Chondrocyte (in vitro differentiated cells): ENCODE results near the gene ATP2A2. TPM values are rescaled to one million over a fixed set of nuclear protein-coding genes. Genes with fewer than 3 reads are reported as not detected.
"Not testable (repeated sequence)": the region's sequence is repeated elsewhere in the genome, so short reads cannot be mapped to it uniquely, and the experiment has no call there.

Source experiments
- DNase-seq: peaks from one replicate; pipeline ENCODE4 v3.0.0; 2021; ENCODE audit warnings: mixed read lengths, low spot score
- H3K27ac Mint-ChIP-seq: one replicate; pipeline ENCODE4 v1.8.0; 2021; ENCODE audit warnings: mild to moderate bottlenecking, moderate library complexity, mixed read lengths; ENCODE audit not compliant: unreplicated experiment
- H3K27me3 Mint-ChIP-seq: 2 replicates; pipeline ENCODE4 v1.8.0; 2021; ENCODE audit warnings: low read depth, mixed read lengths
- H3K36me3 Mint-ChIP-seq: 2 replicates; pipeline ENCODE4 v1.8.0; 2021; ENCODE audit warnings: low read depth, mixed read lengths
- H3K4me1 Mint-ChIP-seq: 2 replicates; pipeline ENCODE4 v1.8.0; 2021; ENCODE audit warnings: low read depth, mild to moderate bottlenecking, mixed read lengths
- H3K4me3 Mint-ChIP-seq: one replicate; pipeline ENCODE4 v1.8.0; 2021; ENCODE audit warnings: mild to moderate bottlenecking, moderate library complexity, mixed read lengths; ENCODE audit not compliant: unreplicated experiment
- H3K9me3 Mint-ChIP-seq: 2 replicates; pipeline ENCODE4 v1.8.0; 2021; ENCODE audit warnings: low read depth, mixed read lengths
- total RNA-seq: library from RNA; stranded (reverse); gene quantifications from 3 replicates; pipeline ENCODE4 v1.2.1, GENCODE V29; 2021
- TF ChIP-seq, protein P1 (sequence below): fragments of 200-600 bp; sonication (generic); IDR thresholded peaks from 2 replicates; pipeline ENCODE4 v1.5.0; 2021; ENCODE audit warnings: antibody characterized with exemption, mild to moderate bottlenecking, moderate library complexity

The ATP2A2 gene
- total RNA-seq, 1 donor from 2014 or later = 216 TPM

DNA sequence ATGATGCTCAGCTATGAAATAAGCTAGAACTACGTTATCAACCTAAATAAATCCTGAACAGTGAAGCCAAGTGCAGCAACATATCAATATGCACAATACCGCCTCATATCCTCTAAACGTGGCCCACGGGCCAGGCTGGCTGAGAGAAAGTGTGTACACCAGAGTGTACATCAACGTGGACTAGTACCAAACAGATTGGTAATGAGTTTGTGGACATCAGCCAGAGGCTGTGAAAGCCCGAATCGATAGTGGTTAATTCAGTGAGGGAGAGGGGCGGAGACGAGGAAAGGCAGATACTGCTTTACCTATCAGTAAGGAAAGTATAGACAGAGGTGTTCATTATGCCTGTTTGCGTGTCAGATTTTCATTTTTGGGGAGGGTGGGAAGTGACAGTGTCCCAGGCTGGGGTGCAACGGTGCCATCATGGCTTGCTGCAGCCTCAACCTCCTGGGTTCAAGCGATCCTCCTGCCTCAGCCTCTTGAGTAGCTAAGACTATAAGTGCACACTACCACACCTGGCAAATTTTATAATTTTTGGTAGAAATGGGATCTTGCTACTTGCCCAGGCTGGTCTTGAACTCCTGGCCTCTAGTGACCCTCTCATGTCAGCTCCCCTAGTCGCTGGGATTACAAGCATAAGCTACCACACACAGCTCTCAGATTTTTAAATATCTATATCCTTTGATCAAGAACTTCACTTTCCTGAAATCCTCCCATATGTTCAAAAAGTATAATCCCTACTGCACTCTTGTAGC lies 72.3 kb downstream of the ATP2A2 start:
- TF ChIP-seq, protein P1, sequence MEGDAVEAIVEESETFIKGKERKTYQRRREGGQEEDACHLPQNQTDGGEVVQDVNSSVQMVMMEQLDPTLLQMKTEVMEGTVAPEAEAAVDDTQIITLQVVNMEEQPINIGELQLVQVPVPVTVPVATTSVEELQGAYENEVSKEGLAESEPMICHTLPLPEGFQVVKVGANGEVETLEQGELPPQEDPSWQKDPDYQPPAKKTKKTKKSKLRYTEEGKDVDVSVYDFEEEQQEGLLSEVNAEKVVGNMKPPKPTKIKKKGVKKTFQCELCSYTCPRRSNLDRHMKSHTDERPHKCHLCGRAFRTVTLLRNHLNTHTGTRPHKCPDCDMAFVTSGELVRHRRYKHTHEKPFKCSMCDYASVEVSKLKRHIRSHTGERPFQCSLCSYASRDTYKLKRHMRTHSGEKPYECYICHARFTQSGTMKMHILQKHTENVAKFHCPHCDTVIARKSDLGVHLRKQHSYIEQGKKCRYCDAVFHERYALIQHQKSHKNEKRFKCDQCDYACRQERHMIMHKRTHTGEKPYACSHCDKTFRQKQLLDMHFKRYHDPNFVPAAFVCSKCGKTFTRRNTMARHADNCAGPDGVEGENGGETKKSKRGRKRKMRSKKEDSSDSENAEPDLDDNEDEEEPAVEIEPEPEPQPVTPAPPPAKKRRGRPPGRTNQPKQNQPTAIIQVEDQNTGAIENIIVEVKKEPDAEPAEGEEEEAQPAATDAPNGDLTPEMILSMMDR = no peak
- Mint-ChIP-seq H3K36me3 (peaks cover 9% of the 10 kb centered on the region), H3K9me3 (no peaks in the 10 kb centered on the region), H3K27me3 (no peaks in the 10 kb centered on the region), H3K4me1 (peaks cover 3% of the 10 kb centered on the region), H3K4me3 (no peak overlapping the region), H3K27ac (no peak overlapping the region)
- no peak for DNase-seq

DNA sequence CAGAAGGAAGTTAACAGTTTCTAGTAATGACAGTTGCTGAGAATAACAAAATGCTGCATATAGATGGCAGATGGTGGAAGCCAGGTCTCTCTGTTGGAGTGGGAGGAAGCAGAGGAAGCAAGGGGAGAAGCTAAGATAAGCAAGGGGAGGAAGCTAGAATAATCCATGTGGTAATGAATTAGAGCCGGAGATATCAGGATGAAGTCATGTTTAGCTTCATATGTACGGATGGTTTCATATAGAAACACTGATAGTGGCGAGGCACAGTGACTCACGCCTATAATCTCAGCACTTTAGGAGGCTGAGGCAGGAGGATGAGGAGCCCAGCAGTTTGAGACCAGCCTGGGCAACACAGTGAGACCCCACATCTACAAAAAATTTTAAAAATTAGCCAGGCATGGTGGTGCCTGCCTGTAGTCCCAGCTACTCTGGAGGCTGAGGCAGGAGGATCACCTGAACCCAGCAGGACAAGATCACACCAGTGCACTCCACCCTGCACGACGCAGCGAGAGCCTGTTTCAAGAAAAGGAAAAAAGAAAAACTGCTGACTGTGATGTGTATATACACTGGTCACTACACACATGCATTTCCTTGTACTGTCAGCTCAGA lies 73.2 kb downstream of the ATP2A2 start:
- Mint-ChIP-seq H3K27ac (no peak overlapping the region), H3K27me3 (no peaks in the 10 kb centered on the region), H3K36me3 (peaks cover 6% of the 10 kb centered on the region), H3K4me1 (peaks cover 3% of the 10 kb centered on the region), H3K4me3 (no peak overlapping the region), H3K9me3 (no peaks in the 10 kb centered on the region)
- DNase-seq = no peak
- TF ChIP-seq, protein P1 = no peak

DNA sequence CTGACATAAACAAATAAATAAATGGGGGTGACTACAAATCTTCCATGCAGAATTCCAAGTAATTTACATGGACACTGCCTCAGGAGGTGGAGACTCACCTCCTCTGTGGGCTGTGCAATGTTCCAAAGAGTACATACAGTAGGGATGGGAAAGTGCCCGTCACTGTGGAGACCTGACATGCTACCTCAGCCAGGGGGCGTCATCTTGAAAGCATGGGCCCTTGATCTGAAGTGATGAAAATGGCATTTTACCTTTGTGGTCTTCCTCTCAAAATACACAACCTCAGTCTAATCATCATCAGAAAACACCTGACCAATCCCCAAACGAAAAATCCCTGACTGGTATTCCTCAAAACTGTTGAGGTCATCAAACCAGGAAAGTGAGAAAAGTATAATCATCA lies 74.0 kb downstream of the ATP2A2 start:
- Mint-ChIP-seq H3K4me3 (no peak overlapping the region), H3K27ac (no peak overlapping the region), H3K36me3 (peaks cover 5% of the 10 kb centered on the region), H3K27me3 (no peaks in the 10 kb centered on the region), H3K4me1 (peaks cover 3% of the 10 kb centered on the region), H3K9me3 (no peaks in the 10 kb centered on the region)
- TF ChIP-seq, protein P1 = peak; percentile 66
- no peak for DNase-seq

DNA sequence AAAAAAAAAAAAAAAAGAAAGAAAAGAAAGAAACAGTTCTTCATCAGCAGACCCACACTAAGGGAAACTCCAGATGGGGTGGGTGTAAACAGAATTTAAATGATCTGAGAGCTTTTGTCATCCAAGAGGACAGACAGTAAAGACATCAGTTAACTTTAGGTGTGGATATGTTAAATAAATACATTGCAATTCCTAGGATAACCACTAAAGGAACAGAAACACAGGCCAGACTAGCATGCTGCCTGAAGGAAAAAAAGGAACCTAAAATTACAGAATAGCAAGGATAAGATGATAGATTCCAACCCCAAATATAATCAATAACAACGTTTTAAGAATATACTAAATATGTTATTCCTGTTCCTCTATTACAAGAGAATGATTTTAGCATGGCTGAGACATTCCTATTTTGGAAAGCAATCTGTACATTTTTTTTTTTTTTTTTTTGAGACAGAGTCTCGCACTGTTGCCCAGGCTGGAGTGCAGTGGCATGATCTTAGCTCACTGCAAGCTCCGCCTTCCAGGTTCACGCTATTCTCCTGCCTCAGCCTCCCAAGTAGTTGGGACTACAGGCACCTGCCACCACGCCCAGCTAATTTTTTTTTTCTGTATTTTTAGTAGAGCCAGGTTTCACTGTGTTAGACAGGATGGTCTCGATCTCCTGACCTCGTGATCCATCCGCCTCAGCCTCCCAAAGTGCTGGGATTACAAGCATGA lies 77.5 kb downstream of the ATP2A2 start:
- not testable (repeated sequence) for H3K9me3 Mint-ChIP-seq, H3K4me1 Mint-ChIP-seq, H3K27me3 Mint-ChIP-seq, H3K36me3 Mint-ChIP-seq, H3K4me3 Mint-ChIP-seq, H3K27ac Mint-ChIP-seq, DNase-seq
- TF ChIP-seq, protein P1 = peak; percentile 69

DNA sequence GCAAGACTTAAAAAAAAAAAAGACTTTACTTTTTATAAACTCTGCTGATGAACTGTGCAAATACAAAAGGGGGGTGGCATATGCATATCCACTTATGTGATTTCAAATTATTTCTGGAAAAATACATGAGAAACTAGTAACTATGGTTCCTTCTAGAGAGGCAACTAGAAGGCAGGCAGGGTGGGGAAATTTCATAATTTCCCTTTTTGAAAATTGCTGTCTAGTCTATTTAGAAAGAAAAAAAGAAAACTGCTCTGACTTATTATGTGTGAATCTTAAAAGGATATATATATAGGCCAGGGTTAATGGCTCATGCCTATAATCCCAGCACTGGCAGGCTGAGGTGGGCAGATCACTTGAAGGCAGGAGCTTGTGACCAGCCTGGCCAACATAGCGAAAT lies 80.2 kb downstream of the ATP2A2 start:
- H3K27me3 Mint-ChIP-seq = no peaks in the 10 kb centered on the region
- no peak overlapping the region for H3K4me3 Mint-ChIP-seq
- H3K27ac Mint-ChIP-seq = no peak overlapping the region
- H3K9me3 Mint-ChIP-seq = no peaks in the 10 kb centered on the region
- H3K36me3 Mint-ChIP-seq = no peaks in the 10 kb centered on the region
- no peak for DNase-seq
- TF ChIP-seq, protein P1 = no peak
- H3K4me1 Mint-ChIP-seq = no peaks in the 10 kb centered on the region
